GM18867 (cell line): ENCODE results near the gene PTPRR.

Experiments used
- ATAC-seq: cut with Tn5 transposase; IDR thresholded peaks from one replicate; pipeline ENCODE4 v1.9.1; 2021; ENCODE audit warnings: mild to moderate bottlenecking, moderate library complexity; ENCODE audit not compliant: unreplicated experiment

Gene PTPRR

GRCh38 chr12:70711831-70712230 is 208.7 kb downstream of the PTPRR start:
- no peak for ATAC-seq

- ATAC-seq: no peak
Measured at GRCh38 chr12:70709022-70709421, 211.5 kb downstream of the PTPRR start.

GRCh38 chr12:70706611-70707010 is 213.9 kb downstream of the PTPRR start:
- ATAC-seq: no peak

GRCh38 chr12:70698345-70698744 is 222.2 kb downstream of the PTPRR start:
- no peak for ATAC-seq

GRCh38 chr12:70695361-70696023 is 225.0 kb downstream of the PTPRR start:
- no peak for ATAC-seq

- no peak for ATAC-seq
Measured at GRCh38 chr12:70692681-70693288, 227.8 kb downstream of the PTPRR start.

GRCh38 chr12:70691018-70691672 is 229.4 kb downstream of the PTPRR start:
- no peak for ATAC-seq

GRCh38 chr12:70686907-70687306 is 233.6 kb downstream of the PTPRR start:
- ATAC-seq: no peak

- ATAC-seq: no peak
Measured at GRCh38 chr12:70686299-70686698, 234.2 kb downstream of the PTPRR start.

- ATAC-seq: no peak
Measured at GRCh38 chr12:70683976-70684375, 236.6 kb downstream of the PTPRR start.

GRCh38 chr12:70671698-70672097 is 248.8 kb downstream of the PTPRR start:
- ATAC-seq: no peak

GRCh38 chr12:70670948-70671347 is 249.6 kb downstream of the PTPRR start:
- no peak for ATAC-seq

- no peak for ATAC-seq
Measured at GRCh38 chr12:70667253-70667652, 253.3 kb downstream of the PTPRR start.

GRCh38 chr12:70666364-70666763 is 254.2 kb downstream of the PTPRR start:
- ATAC-seq: no peak

- no peak for ATAC-seq
Measured at GRCh38 chr12:70664465-70664881, 256.1 kb downstream of the PTPRR start.

- no peak for ATAC-seq
Measured at GRCh38 chr12:70663838-70664237, 256.7 kb downstream of the PTPRR start.

- no peak for ATAC-seq
Measured at GRCh38 chr12:70661466-70662161, 258.9 kb downstream of the PTPRR start.

- ATAC-seq: no peak
Measured at GRCh38 chr12:70660620-70661219, 259.8 kb downstream of the PTPRR start.

GRCh38 chr12:70660002-70660604 is 260.4 kb downstream of the PTPRR start:
- ATAC-seq: no peak

- no peak for ATAC-seq
Measured at GRCh38 chr12:70659077-70659606, 261.4 kb downstream of the PTPRR start.
